IMR-90 (cell line): ENCODE measurements around the gene COL4A2.

Experiments
- POLR2A ChIP-seq: IDR thresholded peaks from 2 replicates; pipeline ENCODE4 v1.6.1; 2012; ENCODE audit warnings: mild to moderate bottlenecking, low read depth, low read length
- RAD21 ChIP-seq: IDR thresholded peaks from 2 replicates; pipeline ENCODE4 v1.6.1; 2012; ENCODE audit warnings: low read length, improper control_type of control experiment
- TF ChIP-seq, protein P1 (sequence below): conservative IDR thresholded peaks from 2 replicates; pipeline ENCODE4 v1.5.1; 2012; ENCODE audit warnings: mild to moderate bottlenecking, low read depth, low read length, improper control_type of control experiment

DNA sequence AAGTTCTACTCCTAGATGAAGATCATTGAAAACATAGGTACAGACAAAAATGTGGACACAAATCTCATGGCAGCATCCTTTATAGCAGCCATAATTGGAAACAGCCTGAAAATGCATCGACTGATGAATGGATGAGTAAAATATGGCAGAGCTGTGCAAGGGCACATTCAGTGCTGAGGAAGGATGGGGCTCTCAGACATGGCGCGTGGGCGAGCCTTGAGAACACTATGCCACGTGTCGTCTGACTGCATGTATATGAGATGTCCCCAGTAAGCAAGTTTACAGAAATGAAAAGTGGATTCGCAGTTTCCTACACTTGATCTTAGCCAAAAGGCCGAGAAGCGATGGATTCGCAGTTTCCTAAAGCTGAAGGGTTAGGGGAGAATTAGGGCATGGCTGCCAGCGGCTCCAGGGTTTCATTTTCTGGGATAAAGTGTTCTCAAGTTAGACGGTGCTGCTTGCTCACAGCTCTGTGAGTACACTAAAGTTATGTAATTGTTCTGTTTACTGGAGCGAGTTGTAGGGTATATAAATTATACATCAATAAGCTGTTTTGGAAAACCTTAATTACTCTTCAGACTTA is 176.4 kb downstream of the COL4A2 start:
- TF ChIP-seq, protein P1, sequence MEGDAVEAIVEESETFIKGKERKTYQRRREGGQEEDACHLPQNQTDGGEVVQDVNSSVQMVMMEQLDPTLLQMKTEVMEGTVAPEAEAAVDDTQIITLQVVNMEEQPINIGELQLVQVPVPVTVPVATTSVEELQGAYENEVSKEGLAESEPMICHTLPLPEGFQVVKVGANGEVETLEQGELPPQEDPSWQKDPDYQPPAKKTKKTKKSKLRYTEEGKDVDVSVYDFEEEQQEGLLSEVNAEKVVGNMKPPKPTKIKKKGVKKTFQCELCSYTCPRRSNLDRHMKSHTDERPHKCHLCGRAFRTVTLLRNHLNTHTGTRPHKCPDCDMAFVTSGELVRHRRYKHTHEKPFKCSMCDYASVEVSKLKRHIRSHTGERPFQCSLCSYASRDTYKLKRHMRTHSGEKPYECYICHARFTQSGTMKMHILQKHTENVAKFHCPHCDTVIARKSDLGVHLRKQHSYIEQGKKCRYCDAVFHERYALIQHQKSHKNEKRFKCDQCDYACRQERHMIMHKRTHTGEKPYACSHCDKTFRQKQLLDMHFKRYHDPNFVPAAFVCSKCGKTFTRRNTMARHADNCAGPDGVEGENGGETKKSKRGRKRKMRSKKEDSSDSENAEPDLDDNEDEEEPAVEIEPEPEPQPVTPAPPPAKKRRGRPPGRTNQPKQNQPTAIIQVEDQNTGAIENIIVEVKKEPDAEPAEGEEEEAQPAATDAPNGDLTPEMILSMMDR, result no peak
- no peak for TF ChIP-seq POLR2A
- no peak for TF ChIP-seq RAD21
